GM18499 (cell line): ENCODE data around the gene CTRL.

ENCODE experiments used
- ATAC-seq: cut with Tn5 transposase; IDR thresholded peaks from one replicate; pipeline ENCODE4 v1.9.1; 2021; ENCODE audit warnings: moderate number of reproducible peaks; ENCODE audit not compliant: insufficient read depth, unreplicated experiment

CTRL gene

GRCh38 chr16:67963662-67964321 lies 32.1 kb upstream of the CTRL start:
- no peak for ATAC-seq

GRCh38 chr16:67963292-67963661 lies 31.6 kb upstream of the CTRL start:
- no peak for ATAC-seq

- ATAC-seq, result no peak
Measured at GRCh38 chr16:67962135-67962534, 30.5 kb upstream of the CTRL start.

- ATAC-seq, result no peak
Measured at GRCh38 chr16:67961551-67961957, 29.9 kb upstream of the CTRL start.

- ATAC-seq, result no peak
Measured at GRCh38 chr16:67959536-67960329, 28.1 kb upstream of the CTRL start.

GRCh38 chr16:67957622-67958021 lies 26.0 kb upstream of the CTRL start:
- no peak for ATAC-seq

GRCh38 chr16:67954421-67955196 lies 22.9 kb upstream of the CTRL start:
- ATAC-seq, result no peak

- no peak for ATAC-seq
Measured at GRCh38 chr16:67953641-67954375, 22.1 kb upstream of the CTRL start.

- ATAC-seq, result no peak
Measured at GRCh38 chr16:67951485-67951884, 19.8 kb upstream of the CTRL start.

- ATAC-seq, result no peak
Measured at GRCh38 chr16:67950335-67950843, 18.7 kb upstream of the CTRL start.

GRCh38 chr16:67949645-67950044 lies 18.0 kb upstream of the CTRL start:
- ATAC-seq, result no peak

- no peak for ATAC-seq
Measured at GRCh38 chr16:67948015-67948414, 16.4 kb upstream of the CTRL start.

GRCh38 chr16:67946966-67947558 lies 15.4 kb upstream of the CTRL start:
- no peak for ATAC-seq

GRCh38 chr16:67946128-67946569 lies 14.5 kb upstream of the CTRL start:
- ATAC-seq, result no peak

- no peak for ATAC-seq
Measured at GRCh38 chr16:67945392-67945933, 13.8 kb upstream of the CTRL start.

- no peak for ATAC-seq
Measured at GRCh38 chr16:67944690-67945391, 13.2 kb upstream of the CTRL start.

GRCh38 chr16:67943619-67944504 lies 12.2 kb upstream of the CTRL start, which contains the start of gene LCAT:
Gene LCAT, minus strand, starts transcription at chr16:67944120. Its CDS starts 19 bp downstream, at chr16:67944101.
- no peak for ATAC-seq

- no peak for ATAC-seq
Measured at GRCh38 chr16:67943256-67943618, 11.6 kb upstream of the CTRL start.
